Sigmoid colon (tissue), 4 donors: ENCODE results near the gene PCDH8.

ENCODE experiments used
- CTCF ChIP-seq, 4 experiments: fragments of 450-650 bp in 3 of 4; fragments of 200-600 bp in 1 of 4; IDR thresholded peaks; one replicate each; pipeline ENCODE4 v1.5.1; 2016 to 2019; ENCODE audit warnings: antibody characterized with exemption in 4 of 4, mild to moderate bottlenecking in 3 of 4, moderate library complexity in 2 of 4
- POLR2A ChIP-seq, 2 donors: fragments of 450-650 bp; IDR thresholded peaks; one replicate each; pipeline ENCODE4 v1.6.1; 2016; ENCODE audit warnings: antibody characterized with exemption in 2 of 2, mild to moderate bottlenecking in 2 of 2, moderate library complexity in 2 of 2
- POLR2AphosphoS5 ChIP-seq, 4 donors: sonication (generic); formaldehyde crosslinking; IDR thresholded peaks; one replicate each; pipeline ENCODE4 v1.6.1; 2017; ENCODE audit warnings: antibody characterized with exemption in 4 of 4

DNA sequence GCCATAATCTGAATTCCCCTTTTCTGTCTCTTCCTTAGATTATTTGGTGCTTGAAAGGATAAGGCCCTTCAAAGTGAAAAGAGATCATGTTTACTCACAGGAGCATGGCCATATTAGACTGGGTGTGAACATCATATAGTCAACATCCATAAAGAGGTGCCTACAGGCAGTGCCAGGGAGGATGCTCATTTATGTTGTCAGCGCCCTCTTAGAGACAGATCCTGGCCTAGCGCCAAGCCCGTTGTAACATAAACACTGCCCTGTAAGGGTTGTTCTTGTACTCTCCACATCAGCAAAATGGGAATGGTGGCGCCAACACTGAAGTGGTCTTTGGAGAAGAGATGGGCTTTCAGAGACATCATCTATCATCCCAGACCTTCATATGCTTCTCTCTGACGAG lies 16.1 kb downstream of the PCDH8 start:
- no peak for TF ChIP-seq POLR2AphosphoS5 (IDR thresholded peaks at IDR 0.05)
- TF ChIP-seq POLR2A (IDR thresholded peaks at IDR 0.05), result no peak
- TF ChIP-seq CTCF (IDR thresholded peaks at IDR 0.05), result no peak
